ENCODE data around the gene ROBO4.

ROBO4 gene

GRCh38 chr11:124870430-124870829 is 27.2 kb downstream of the ROBO4 start:
- no peak for FAIRE-seq

GRCh38 chr11:124869856-124870387 is 27.7 kb downstream of the ROBO4 start:
- no peak for FAIRE-seq

- FAIRE-seq = no peak
Observed at GRCh38 chr11:124869331-124869730, 28.3 kb downstream of the ROBO4 start.

- no peak for FAIRE-seq
Observed at GRCh38 chr11:124868331-124869274, 29.1 kb downstream of the ROBO4 start.

- FAIRE-seq = no peak
Observed at GRCh38 chr11:124867700-124868099, 30.0 kb downstream of the ROBO4 start.

- FAIRE-seq = no peak
Observed at GRCh38 chr11:124865902-124866851, 31.5 kb downstream of the ROBO4 start.

GRCh38 chr11:124865181-124865901 is 32.3 kb downstream of the ROBO4 start, which contains the start of gene ROBO3:
ROBO3 (plus strand) TSS chr11:124865432; CDS start chr11:124865578, 146 bp downstream.
- no peak for FAIRE-seq

- FAIRE-seq = no peak
Observed at GRCh38 chr11:124864892-124865180, 32.8 kb downstream of the ROBO4 start.

- no peak for FAIRE-seq
Observed at GRCh38 chr11:124864176-124864891, 33.3 kb downstream of the ROBO4 start.

- FAIRE-seq = no peak
Observed at GRCh38 chr11:124863826-124864165, 33.9 kb downstream of the ROBO4 start.

GRCh38 chr11:124863137-124863825 is 34.4 kb downstream of the ROBO4 start:
- no peak for FAIRE-seq

GRCh38 chr11:124861670-124862069 is 36.0 kb downstream of the ROBO4 start:
- no peak for FAIRE-seq

- no peak for FAIRE-seq
Observed at GRCh38 chr11:124859171-124859570, 38.5 kb downstream of the ROBO4 start.

- no peak for FAIRE-seq
Observed at GRCh38 chr11:124846070-124846673, 51.5 kb downstream of the ROBO4 start.

- no peak for FAIRE-seq
Observed at GRCh38 chr11:124844664-124845079, 53.0 kb downstream of the ROBO4 start.

- FAIRE-seq = no peak
Observed at GRCh38 chr11:124843616-124843910, 54.1 kb downstream of the ROBO4 start.

- FAIRE-seq = no peak
Observed at GRCh38 chr11:124842305-124842704, 55.4 kb downstream of the ROBO4 start.

- no peak for FAIRE-seq
Observed at GRCh38 chr11:124841840-124842239, 55.8 kb downstream of the ROBO4 start.

- FAIRE-seq = no peak
Observed at GRCh38 chr11:124841201-124841600, 56.5 kb downstream of the ROBO4 start.

GRCh38 chr11:124840666-124841065 is 57.0 kb downstream of the ROBO4 start:
- FAIRE-seq = no peak
